Measurements from ENCODE around the gene A4GALT.

A4GALT gene

DNA sequence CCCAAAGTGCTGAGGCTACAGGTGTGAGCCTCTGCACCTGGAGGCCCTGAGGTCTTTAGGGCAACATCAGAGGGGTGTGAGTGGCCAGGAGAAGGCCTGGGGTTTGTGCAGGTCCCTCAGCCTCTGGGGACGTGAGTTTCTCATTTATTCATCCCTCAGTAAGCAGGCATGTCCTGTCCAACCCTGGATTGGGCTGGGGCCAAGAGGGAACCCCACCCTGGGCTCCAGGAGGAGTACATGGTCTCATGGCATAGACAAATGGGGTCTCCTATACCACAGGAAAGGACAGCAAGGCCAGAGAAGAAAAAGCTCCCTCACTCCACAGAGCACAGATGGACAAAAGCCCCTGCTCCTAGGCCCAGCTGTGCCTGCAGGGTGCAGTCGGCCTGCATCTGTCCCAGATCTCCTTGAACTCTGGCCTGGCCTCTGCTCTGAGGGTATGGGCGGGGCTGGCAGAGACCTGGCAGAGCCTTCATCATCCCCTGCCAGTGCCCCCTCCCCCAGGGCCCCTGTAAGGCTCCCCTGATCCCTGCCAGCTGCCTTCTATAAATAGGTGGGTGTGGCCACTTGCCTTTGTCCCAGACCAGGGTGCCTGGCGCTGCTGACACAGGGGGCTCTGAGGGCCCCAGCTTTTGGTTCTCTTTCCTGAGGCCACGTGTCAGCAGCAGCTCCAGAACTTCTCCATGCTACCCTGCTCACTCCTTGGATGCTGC, 34.6 kb downstream of the A4GALT start:
- no peak overlapping the region for H2AFZ ChIP-seq (ENCODE audit: low read length)
- H3K36me3 ChIP-seq (ENCODE audit: insufficient read depth, low read length) = no peaks in the 10 kb centered on the region
- no peaks in the 10 kb centered on the region for H3K9me3 ChIP-seq (ENCODE audit: low read length)
- TF ChIP-seq, protein P1, sequence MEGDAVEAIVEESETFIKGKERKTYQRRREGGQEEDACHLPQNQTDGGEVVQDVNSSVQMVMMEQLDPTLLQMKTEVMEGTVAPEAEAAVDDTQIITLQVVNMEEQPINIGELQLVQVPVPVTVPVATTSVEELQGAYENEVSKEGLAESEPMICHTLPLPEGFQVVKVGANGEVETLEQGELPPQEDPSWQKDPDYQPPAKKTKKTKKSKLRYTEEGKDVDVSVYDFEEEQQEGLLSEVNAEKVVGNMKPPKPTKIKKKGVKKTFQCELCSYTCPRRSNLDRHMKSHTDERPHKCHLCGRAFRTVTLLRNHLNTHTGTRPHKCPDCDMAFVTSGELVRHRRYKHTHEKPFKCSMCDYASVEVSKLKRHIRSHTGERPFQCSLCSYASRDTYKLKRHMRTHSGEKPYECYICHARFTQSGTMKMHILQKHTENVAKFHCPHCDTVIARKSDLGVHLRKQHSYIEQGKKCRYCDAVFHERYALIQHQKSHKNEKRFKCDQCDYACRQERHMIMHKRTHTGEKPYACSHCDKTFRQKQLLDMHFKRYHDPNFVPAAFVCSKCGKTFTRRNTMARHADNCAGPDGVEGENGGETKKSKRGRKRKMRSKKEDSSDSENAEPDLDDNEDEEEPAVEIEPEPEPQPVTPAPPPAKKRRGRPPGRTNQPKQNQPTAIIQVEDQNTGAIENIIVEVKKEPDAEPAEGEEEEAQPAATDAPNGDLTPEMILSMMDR (IDR thresholded peaks at IDR 0.05; ENCODE audit: low read length) = no peak
- TF ChIP-seq EZH2 (IDR thresholded peaks at IDR 0.05; ENCODE audit: borderline replicate concordance, low read length) = no peak
- H4K20me1 ChIP-seq (ENCODE audit: insufficient read depth, low read length) = no peaks in the 10 kb centered on the region
- H3K27me3 ChIP-seq (ENCODE audit: insufficient read depth, low read length) = 0 out of 2 replicates have a peak, but pooled peaks cover 3% of the 10 kb centered on the region
- no peak overlapping the region for H3K4me2 ChIP-seq (ENCODE audit: low read length)
- H3K79me2 ChIP-seq (ENCODE audit: insufficient read depth, low read length) = no peaks in the 10 kb centered on the region
- peaks cover under 1% of the 10 kb centered on the region for H3K4me1 ChIP-seq (ENCODE audit: insufficient read depth, low read length, severe bottlenecking)
- no peak overlapping the region for H3K27ac ChIP-seq (ENCODE audit: low read depth, low read length, poor library complexity, severe bottlenecking)
- H3K4me3 ChIP-seq (ENCODE audit: low read depth, low read length, poor library complexity, severe bottlenecking) = no peak overlapping the region
- no peaks in the 10 kb centered on the region for H3F3A ChIP-seq (ENCODE audit: insufficient read depth, low read length)
- no peak overlapping the region for H3K9ac ChIP-seq (ENCODE audit: low read length)
- H3K9me2 ChIP-seq (ENCODE audit: low read depth, low read length) = no peaks in the 10 kb centered on the region

DNA sequence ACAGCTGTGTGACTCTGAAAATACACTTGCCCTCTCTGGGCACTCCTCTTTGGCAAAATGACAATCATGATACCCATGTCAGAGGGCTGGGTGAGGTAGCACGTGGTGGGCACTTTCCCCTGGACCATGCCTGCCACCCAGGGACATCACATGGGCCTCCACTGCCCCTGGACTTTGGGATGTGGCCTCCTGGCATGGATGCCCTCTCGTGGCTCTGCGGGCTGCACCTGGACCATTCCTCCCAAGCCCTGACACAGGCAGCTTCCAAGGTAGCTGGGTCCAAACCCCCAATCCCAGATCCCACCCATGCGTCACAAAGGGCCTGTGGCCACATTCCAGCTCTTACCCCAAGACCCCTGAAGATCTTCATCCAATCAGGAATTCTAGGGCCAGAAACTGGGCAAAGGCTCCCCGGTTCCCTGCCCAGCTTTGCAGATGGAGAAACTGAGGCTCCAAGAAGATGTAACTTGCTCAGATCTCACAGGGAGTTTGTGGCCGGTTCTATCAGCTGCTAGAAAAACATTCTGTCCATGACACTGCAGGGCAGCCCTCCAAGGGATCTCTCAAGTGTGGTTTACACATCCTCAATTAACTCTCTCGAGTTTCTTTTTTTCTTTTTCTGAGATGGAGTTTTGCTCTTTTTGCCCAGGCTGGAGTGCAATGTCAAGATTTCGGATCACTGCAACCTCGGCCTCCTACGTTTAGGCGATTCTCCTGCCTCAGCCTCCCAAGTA, 36.0 kb downstream of the A4GALT start:
- Histone ChIP-seq H3K27me3 (ENCODE audit: insufficient read depth, low read length) (peaks cover 6% of the 10 kb centered on the region; the same call in 1 of the 2 replicates), H2AFZ (ENCODE audit: low read length) (no peak overlapping the region), H3K36me3 (ENCODE audit: insufficient read depth, low read length) (no peaks in the 10 kb centered on the region; the same call in 1 of the 2 replicates), H3K4me3 (ENCODE audit: low read depth, low read length, poor library complexity, severe bottlenecking) (no peak overlapping the region), H3K4me1 (ENCODE audit: insufficient read depth, low read length, severe bottlenecking) (no peaks in the 10 kb centered on the region), H3K9ac (ENCODE audit: low read length) (no peak overlapping the region), H3K9me3 (ENCODE audit: low read length) (no peaks in the 10 kb centered on the region), H3K79me2 (ENCODE audit: insufficient read depth, low read length) (no peaks in the 10 kb centered on the region), H4K20me1 (ENCODE audit: insufficient read depth, low read length) (no peaks in the 10 kb centered on the region), H3K4me2 (ENCODE audit: low read length) (no peak overlapping the region), H3K9me2 (ENCODE audit: low read depth, low read length) (no peaks in the 10 kb centered on the region), H3F3A (ENCODE audit: insufficient read depth, low read length) (no peaks in the 10 kb centered on the region), H3K27ac (ENCODE audit: low read depth, low read length, poor library complexity, severe bottlenecking) (no peak overlapping the region)
- TF ChIP-seq, protein P1 (IDR thresholded peaks at IDR 0.05; ENCODE audit: low read length) = no peak

DNA sequence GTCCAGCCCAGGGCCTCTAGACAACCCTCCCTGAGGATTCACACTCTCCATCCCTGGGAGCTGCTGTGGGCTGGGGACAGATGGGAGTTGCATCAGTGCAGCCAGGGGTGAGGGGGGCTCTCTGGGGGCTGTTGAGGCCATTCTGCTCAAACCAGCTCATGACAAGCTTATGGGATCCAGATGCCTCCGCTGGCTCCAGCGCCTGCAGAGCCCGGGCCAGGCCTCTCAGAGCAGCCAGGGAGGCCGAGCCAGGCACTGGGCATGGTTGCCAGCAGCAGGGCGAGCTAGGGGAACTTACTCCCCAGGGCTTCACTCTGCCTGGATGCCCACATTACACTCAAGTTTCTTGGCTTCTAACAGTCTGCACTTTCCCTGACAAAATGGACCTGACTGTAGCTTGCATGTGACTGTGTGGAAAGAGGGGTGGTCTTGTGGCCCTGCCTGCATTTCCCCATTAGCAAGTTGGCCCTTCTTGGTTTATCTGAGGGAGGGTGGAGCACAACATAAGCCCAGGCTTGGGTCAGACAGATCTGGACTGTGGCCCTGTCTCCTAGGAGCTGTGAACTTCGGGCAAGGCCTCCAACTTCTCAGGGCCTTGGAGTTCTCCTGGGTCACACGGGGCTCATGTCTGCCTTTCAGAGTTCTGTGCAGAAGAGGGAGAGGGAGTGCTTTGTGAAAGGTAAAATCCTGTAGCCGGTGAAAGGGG, 36.9 kb downstream of the A4GALT start:
- Histone ChIP-seq H3K9ac (ENCODE audit: low read length) (no peak overlapping the region), H3K27ac (ENCODE audit: low read depth, low read length, poor library complexity, severe bottlenecking) (no peak overlapping the region), H3K4me3 (ENCODE audit: low read depth, low read length, poor library complexity, severe bottlenecking) (no peak overlapping the region), H3K36me3 (ENCODE audit: insufficient read depth, low read length) (no peaks in the 10 kb centered on the region; the same call in 1 of the 2 replicates), H3K9me2 (ENCODE audit: low read depth, low read length) (no peaks in the 10 kb centered on the region), H3F3A (ENCODE audit: insufficient read depth, low read length) (no peaks in the 10 kb centered on the region), H3K79me2 (ENCODE audit: insufficient read depth, low read length) (no peaks in the 10 kb centered on the region), H4K20me1 (ENCODE audit: insufficient read depth, low read length) (no peaks in the 10 kb centered on the region), H3K4me1 (ENCODE audit: insufficient read depth, low read length, severe bottlenecking) (no peaks in the 10 kb centered on the region), H3K4me2 (ENCODE audit: low read length) (no peak overlapping the region), H3K27me3 (ENCODE audit: insufficient read depth, low read length) (peaks cover 8% of the 10 kb centered on the region; the same call in 1 of the 2 replicates), H3K9me3 (ENCODE audit: low read length) (peaks cover 5% of the 10 kb centered on the region; the same call in 1 of the 2 replicates), H2AFZ (ENCODE audit: low read length) (no peak overlapping the region)
- TF ChIP-seq, protein P1 (IDR thresholded peaks at IDR 0.05; ENCODE audit: low read length) = no peak
- no peak for TF ChIP-seq EZH2 (IDR thresholded peaks at IDR 0.05; ENCODE audit: borderline replicate concordance, low read length)
